B cell (primary cell): ENCODE data around the gene PHACTR1. TPM values are rescaled to one million over a fixed set of nuclear protein-coding genes. Genes with fewer than 3 reads are reported as not detected.

Source experiments
- ATAC-seq: fragments of 200-7000 bp; cut with Tn5 transposase; one replicate; pipeline ENCODE4 v1.10.0; 2021; ENCODE audit warnings: low read depth, mild to moderate bottlenecking, moderate number of reproducible peaks, moderate library complexity
- CTCF ChIA-PET: fragments of 350-600 bp; sonication (Branson Sonifier 250); formaldehyde crosslinking; loops from one replicate; lab custom pipeline; 2021; ENCODE audit warnings: antibody characterized with exemption, inconsistent platforms; lab: Charles Lee
- POLR2A ChIA-PET: fragments of 350-600 bp; sonication (Branson Sonifier 250); formaldehyde crosslinking; loops from one replicate; lab custom pipeline; 2021; ENCODE audit warnings: antibody characterized with exemption; lab: Charles Lee
- DNase-seq: peaks from one replicate; pipeline ENCODE4 v3.0.0; 2013
- H2AFZ ChIP-seq: 2 replicates; pipeline ENCODE4 v1.6.1; 2012; ENCODE audit warnings: mild to moderate bottlenecking, low read depth, low read length; ENCODE audit not compliant: insufficient read depth, poor library complexity, severe bottlenecking
- H3K27ac ChIP-seq, 2 donors: 1 replicate in 1 of 2; 2 replicates in 1 of 2; pipeline ENCODE4 v1.5.1; 2012 to 2013; ENCODE audit warnings: low read length in 2 of 2, mild to moderate bottlenecking in 2 of 2, moderate library complexity in 1 of 2
- H3K27me3 ChIP-seq, 4 experiments: fragments of 200-600 bp in 1 of 4; sonication (generic) in 1 of 4; replicated peaks in 1 of 4; 1 replicate in 2 of 4; 2 replicates in 2 of 4; pipeline versions ENCODE4 v1.6.1 to v1.7.0; 2013 to 2016; ENCODE audit warnings: low read length in 3 of 4, mild to moderate bottlenecking in 2 of 4, mixed read lengths in 1 of 4, moderate library complexity in 1 of 4; ENCODE audit not compliant: insufficient read depth in 4 of 4, control insufficient read depth in 3 of 4; ENCODE audit errors: control extremely low read depth in 1 of 4
- H3K36me3 ChIP-seq, 2 experiments: replicated peaks in 1 of 2; 1 replicate in 1 of 2; 2 replicates in 1 of 2; pipeline versions ENCODE4 v1.6.1 to v1.7.1; 2013; ENCODE audit warnings: low read length in 1 of 2; ENCODE audit not compliant: insufficient read depth in 2 of 2, control insufficient read depth in 1 of 2; ENCODE audit errors: control extremely low read depth in 1 of 2, extremely low read depth in 1 of 2
- H3K4me1 ChIP-seq, 2 donors: fragments of 200-600 bp in 1 of 2; sonication (generic) in 1 of 2; 1 replicate in 1 of 2; 2 replicates in 1 of 2; pipeline versions ENCODE4 v1.5.1 to v1.6.1; 2013 to 2017; ENCODE audit warnings: low read length in 2 of 2; ENCODE audit not compliant: control insufficient read depth in 2 of 2, insufficient read depth in 2 of 2
- H3K4me2 ChIP-seq: replicated peaks from 2 replicates; pipeline ENCODE3; 2012; ENCODE audit warnings: mild to moderate bottlenecking, low read depth, low read length; ENCODE audit not compliant: poor library complexity, severe bottlenecking
- H3K4me3 ChIP-seq, 5 experiments: fragments of 200-600 bp in 1 of 5; sonication (generic) in 1 of 5; 1 replicate in 3 of 5; 2 replicates in 2 of 5; pipeline versions ENCODE4 v1.5.1 to v1.7.0; 2011 to 2016; ENCODE audit warnings: low read length in 4 of 5, mild to moderate bottlenecking in 4 of 5, low read depth in 2 of 5, control low read depth in 1 of 5, moderate library complexity in 1 of 5; ENCODE audit not compliant: insufficient read depth in 1 of 5; ENCODE audit errors: control extremely low read depth in 1 of 5, extremely low read depth in 1 of 5
- H3K79me2 ChIP-seq: fragments of 200-600 bp; sonication (generic); one replicate; pipeline ENCODE4 v1.6.0; 2016; ENCODE audit warnings: low read length; ENCODE audit not compliant: control insufficient read depth, insufficient read depth
- H3K9ac ChIP-seq: fragments of 200-600 bp; sonication (generic); 2 replicates; pipeline ENCODE4 v1.6.1; 2017; ENCODE audit warnings: mild to moderate bottlenecking, low read length, moderate library complexity
- H3K9me3 ChIP-seq, 3 donors: one replicate each; pipeline versions ENCODE4 v1.6.1 to v1.7.1; 2013; ENCODE audit warnings: low read length in 2 of 3; ENCODE audit not compliant: control insufficient read depth in 2 of 3, insufficient read depth in 1 of 3; ENCODE audit errors: control extremely low read depth in 1 of 3
- H4K20me1 ChIP-seq: 2 replicates; pipeline ENCODE4 v1.6.0; 2012; ENCODE audit warnings: mild to moderate bottlenecking, low read length; ENCODE audit not compliant: insufficient read depth, control insufficient read depth, poor library complexity, severe bottlenecking
- H3K27ac Mint-ChIP-seq: one replicate; pipeline ENCODE4 v1.8.0; 2021; ENCODE audit warnings: mixed read lengths
- H3K27me3 Mint-ChIP-seq: one replicate; pipeline ENCODE4 v1.8.0; 2021; ENCODE audit warnings: mixed read lengths
- H3K4me1 Mint-ChIP-seq: one replicate; pipeline ENCODE4 v1.8.0; 2021; ENCODE audit warnings: mixed read lengths
- H3K4me3 Mint-ChIP-seq: one replicate; pipeline ENCODE4 v1.8.0; 2021; ENCODE audit warnings: mixed read lengths
- H3K9me3 Mint-ChIP-seq: one replicate; pipeline ENCODE4 v1.8.0; 2022; ENCODE audit warnings: mixed read lengths; ENCODE audit not compliant: insufficient read depth
- CTCF ChIP-seq: fragments of 200-600 bp; IDR thresholded peaks from one replicate; pipeline ENCODE4 v1.8.0; 2022; ENCODE audit warnings: antibody characterized with exemption, mild to moderate bottlenecking
- EZH2 ChIP-seq: IDR thresholded peaks from 2 replicates; pipeline ENCODE4 v1.6.1; 2012; ENCODE audit warnings: borderline replicate concordance, low read depth, mild to moderate bottlenecking, moderate library complexity, low read length; ENCODE audit not compliant: insufficient read depth, poor library complexity, severe bottlenecking
- WGBS: methylation state at CpG from one replicate; pipeline ENCODE4 v1.1.5; 2013; ENCODE audit warnings: missing lambda C conversion rate; ENCODE audit not compliant: insufficient coverage; 5-methylcytosine and 5-hydroxymethylcytosine counted together
- intact Hi-C: fragments of 100-400 bp; cut with micrococcal nuclease; formaldehyde crosslinking; loops from one replicate; pipeline ENCODE4 v1.10.0; 2022
- polyA plus RNA-seq: library from polyadenylated mRNA; depleted of rRNA; stranded (reverse); fragments of >200 nt; gene quantifications from 2 replicates; pipeline ENCODE4 v1.2.3, GENCODE V29; 2012
- total RNA-seq, 2 donors: library from RNA; stranded (reverse); fragments of 120-200 nt in 1 of 2; gene quantifications; 1 replicate in 1 of 2; 2 replicates in 1 of 2; pipeline versions ENCODE4 v1.2.3 to v1.2.4, GENCODE V29; 2013 to 2022

Gene PHACTR1
- total and polyA plus RNA-seq, 2 donors (not counting 1 experiment from before 2014, with no cell fraction given) = 30.2 to 129 TPM

- Histone ChIP-seq H3K36me3 (no peaks in the 10 kb centered on the region), H2AFZ (no peak overlapping the region), H3K9me3 (peaks cover 0 to 7% (median 3%) of the 10 kb centered on the region in 3 donors), H3K79me2 (peaks cover 4% of the 10 kb centered on the region), H3K4me2 (no peak overlapping the region), H3K9ac (no peak overlapping the region), H3K4me3 (no peak overlapping the region), H3K27me3 (no peaks in the 10 kb centered on the region), H3K27ac (no peak overlapping the region), H4K20me1 (no peaks in the 10 kb centered on the region), H3K4me1 (peaks cover 4 to 5% of the 10 kb centered on the region in 2 donors)
- peaks cover 4% of the 10 kb centered on the region for H3K27me3 Mint-ChIP-seq
- WGBS = 98% methylated on average over 7 of the region's 7 CpGs
- H3K4me1 Mint-ChIP-seq = peaks cover 18% of the 10 kb centered on the region
- TF ChIP-seq EZH2 = no peak
- no peak for TF ChIP-seq CTCF
- H3K27ac Mint-ChIP-seq = no peak overlapping the region
- CTCF ChIA-PET = interaction anchor here (2.6 kb wide), 1 partner anchor 11 kb away, joined by 7 read pairs; no protein-coding TSS in a partner anchor
- DNase-seq (no peak), ATAC-seq (no peak)
- H3K9me3 Mint-ChIP-seq = peaks cover 4% of the 10 kb centered on the region
- intact Hi-C loops = no loop called here
- POLR2A ChIA-PET = interaction anchor here (1.0 kb wide), 1 partner anchor 231 kb away, joined by 3 read pairs; no protein-coding TSS in a partner anchor
- H3K4me3 Mint-ChIP-seq = no peak overlapping the region
Observed at GRCh38 chr6:13247627-13248026, 531.1 kb downstream of the PHACTR1 start.

- Histone ChIP-seq H4K20me1 (no peaks in the 10 kb centered on the region), H3K79me2 (peaks cover 4% of the 10 kb centered on the region), H3K36me3 (no peaks in the 10 kb centered on the region), H3K9me3 (peaks cover 0 to 7% (median 3%) of the 10 kb centered on the region in 3 donors), H3K27me3 (no peaks in the 10 kb centered on the region), H3K4me1 (peaks cover 8 to 10% of the 10 kb centered on the region in 2 donors), H3K4me2 (no peak overlapping the region), H3K27ac (no peak overlapping the region), H3K4me3 (no peak overlapping the region), H3K9ac (no peak overlapping the region), H2AFZ (no peak overlapping the region)
- H3K4me1 Mint-ChIP-seq = peaks cover 20% of the 10 kb centered on the region
- intact Hi-C loops = no loop called here
- no peak for TF ChIP-seq EZH2
- TF ChIP-seq CTCF = no peak
- peaks cover 4% of the 10 kb centered on the region for H3K27me3 Mint-ChIP-seq
- ATAC-seq (no peak), DNase-seq (no peak)
- POLR2A ChIA-PET = interaction anchor here (1.0 kb wide), 1 partner anchor 230 kb away, joined by 3 read pairs; no protein-coding TSS in a partner anchor
- CTCF ChIA-PET = interaction anchor here (2.6 kb wide), 1 partner anchor 10 kb away, joined by 7 read pairs; no protein-coding TSS in a partner anchor
- H3K4me3 Mint-ChIP-seq = no peak overlapping the region
- H3K9me3 Mint-ChIP-seq = peaks cover 4% of the 10 kb centered on the region
- WGBS = 83% methylated on average over 1 of the region's 3 CpGs
- H3K27ac Mint-ChIP-seq = no peak overlapping the region
Observed at GRCh38 chr6:13248053-13248452, 531.5 kb downstream of the PHACTR1 start.
